Measurements from ENCODE around the gene CHRNB2.

- TF ChIP-seq, protein P1, sequence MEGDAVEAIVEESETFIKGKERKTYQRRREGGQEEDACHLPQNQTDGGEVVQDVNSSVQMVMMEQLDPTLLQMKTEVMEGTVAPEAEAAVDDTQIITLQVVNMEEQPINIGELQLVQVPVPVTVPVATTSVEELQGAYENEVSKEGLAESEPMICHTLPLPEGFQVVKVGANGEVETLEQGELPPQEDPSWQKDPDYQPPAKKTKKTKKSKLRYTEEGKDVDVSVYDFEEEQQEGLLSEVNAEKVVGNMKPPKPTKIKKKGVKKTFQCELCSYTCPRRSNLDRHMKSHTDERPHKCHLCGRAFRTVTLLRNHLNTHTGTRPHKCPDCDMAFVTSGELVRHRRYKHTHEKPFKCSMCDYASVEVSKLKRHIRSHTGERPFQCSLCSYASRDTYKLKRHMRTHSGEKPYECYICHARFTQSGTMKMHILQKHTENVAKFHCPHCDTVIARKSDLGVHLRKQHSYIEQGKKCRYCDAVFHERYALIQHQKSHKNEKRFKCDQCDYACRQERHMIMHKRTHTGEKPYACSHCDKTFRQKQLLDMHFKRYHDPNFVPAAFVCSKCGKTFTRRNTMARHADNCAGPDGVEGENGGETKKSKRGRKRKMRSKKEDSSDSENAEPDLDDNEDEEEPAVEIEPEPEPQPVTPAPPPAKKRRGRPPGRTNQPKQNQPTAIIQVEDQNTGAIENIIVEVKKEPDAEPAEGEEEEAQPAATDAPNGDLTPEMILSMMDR (IDR thresholded peaks at IDR 0.05): no peak
- no peak for TF ChIP-seq POLR2A (IDR thresholded peaks at IDR 0.05)
Observed at GRCh38 chr1:154607106-154607608, 39.6 kb downstream of the CHRNB2 start.
